OCI-LY1 (cell line): Measurements from ENCODE around the gene SKOR2.

Experiments
- EZH2 ChIP-seq: fragments of 200-600 bp; sonication (generic), shearing (Covaris generic); IDR thresholded peaks from 2 replicates; pipeline ENCODE4 v1.8.0; 2017; ENCODE audit warnings: borderline replicate concordance, mixed run types, mild to moderate bottlenecking, antibody characterized with exemption, low read length, moderate library complexity, mixed read lengths
- TF ChIP-seq, protein P1 (sequence below): fragments of 200-600 bp; sonication (generic), shearing (Covaris generic); IDR thresholded peaks from 2 replicates; pipeline ENCODE4 v1.5.1; 2017; ENCODE audit warnings: mild to moderate bottlenecking, antibody characterized with exemption, low read length, moderate library complexity, mixed read lengths

DNA sequence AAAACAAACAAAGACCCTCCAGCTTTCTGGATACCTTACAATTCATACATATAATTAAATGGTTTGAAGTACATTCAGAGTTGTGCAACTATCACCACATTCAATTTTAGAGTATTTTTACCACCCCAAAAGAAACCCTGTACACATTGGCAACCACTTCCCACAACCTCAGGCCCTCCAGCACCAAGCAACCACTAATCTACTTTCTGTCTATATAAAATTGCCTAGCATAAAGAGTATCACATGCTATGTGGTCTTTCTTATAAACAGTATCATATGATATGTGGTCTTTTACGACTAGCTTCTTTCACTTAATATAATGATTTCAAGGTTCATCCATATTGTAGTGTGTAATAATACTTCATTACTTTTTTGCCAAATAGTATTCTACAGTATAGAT lies 82.5 kb downstream of the SKOR2 start:
- TF ChIP-seq, protein P1, sequence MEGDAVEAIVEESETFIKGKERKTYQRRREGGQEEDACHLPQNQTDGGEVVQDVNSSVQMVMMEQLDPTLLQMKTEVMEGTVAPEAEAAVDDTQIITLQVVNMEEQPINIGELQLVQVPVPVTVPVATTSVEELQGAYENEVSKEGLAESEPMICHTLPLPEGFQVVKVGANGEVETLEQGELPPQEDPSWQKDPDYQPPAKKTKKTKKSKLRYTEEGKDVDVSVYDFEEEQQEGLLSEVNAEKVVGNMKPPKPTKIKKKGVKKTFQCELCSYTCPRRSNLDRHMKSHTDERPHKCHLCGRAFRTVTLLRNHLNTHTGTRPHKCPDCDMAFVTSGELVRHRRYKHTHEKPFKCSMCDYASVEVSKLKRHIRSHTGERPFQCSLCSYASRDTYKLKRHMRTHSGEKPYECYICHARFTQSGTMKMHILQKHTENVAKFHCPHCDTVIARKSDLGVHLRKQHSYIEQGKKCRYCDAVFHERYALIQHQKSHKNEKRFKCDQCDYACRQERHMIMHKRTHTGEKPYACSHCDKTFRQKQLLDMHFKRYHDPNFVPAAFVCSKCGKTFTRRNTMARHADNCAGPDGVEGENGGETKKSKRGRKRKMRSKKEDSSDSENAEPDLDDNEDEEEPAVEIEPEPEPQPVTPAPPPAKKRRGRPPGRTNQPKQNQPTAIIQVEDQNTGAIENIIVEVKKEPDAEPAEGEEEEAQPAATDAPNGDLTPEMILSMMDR = no peak
- no peak for TF ChIP-seq EZH2
